ENCODE measurements around the gene SHISA8.

Gene SHISA8

GRCh38 chr22:41919357-41920224, 4.7 kb upstream of the SHISA8 start:
- no peaks in the 10 kb centered on the region for H3K9me3 ChIP-seq (ENCODE audit: control insufficient read depth, insufficient read depth, low read length)
- peak overlapping the region; percentile 69 for H3K4me3 ChIP-seq (ENCODE audit: low read depth, low read length)
- no peak overlapping the region for H3K9ac ChIP-seq (ENCODE audit: low read depth, low read length)
- H3K4me1 ChIP-seq (ENCODE audit: control insufficient read depth, insufficient read depth, low read length) = no peaks in the 10 kb centered on the region
- peaks cover 77% of the 10 kb centered on the region for H3K27me3 ChIP-seq (ENCODE audit: control insufficient read depth, insufficient read depth, low read length)
- H3K27ac ChIP-seq (ENCODE audit: low read depth, low read length) = no peak overlapping the region
- no peaks in the 10 kb centered on the region for H3K36me3 ChIP-seq (ENCODE audit: control insufficient read depth, insufficient read depth, low read length)

GRCh38 chr22:41917903-41918791, 3.3 kb upstream of the SHISA8 start:
- H3K27me3 ChIP-seq (ENCODE audit: control insufficient read depth, insufficient read depth, low read length) = peaks cover 84% of the 10 kb centered on the region
- H3K9me3 ChIP-seq (ENCODE audit: control insufficient read depth, insufficient read depth, low read length) = no peaks in the 10 kb centered on the region
- H3K4me3 ChIP-seq (ENCODE audit: low read depth, low read length) = no peak overlapping the region
- no peaks in the 10 kb centered on the region for H3K36me3 ChIP-seq (ENCODE audit: control insufficient read depth, insufficient read depth, low read length)
- H3K4me1 ChIP-seq (ENCODE audit: control insufficient read depth, insufficient read depth, low read length) = no peaks in the 10 kb centered on the region
- H3K27ac ChIP-seq (ENCODE audit: low read depth, low read length) = no peak overlapping the region
- no peak overlapping the region for H3K9ac ChIP-seq (ENCODE audit: low read depth, low read length)

GRCh38 chr22:41917375-41917902, 2.6 kb upstream of the SHISA8 start:
- Histone ChIP-seq H3K4me1 (ENCODE audit: control insufficient read depth, insufficient read depth, low read length) (no peaks in the 10 kb centered on the region), H3K9me3 (ENCODE audit: control insufficient read depth, insufficient read depth, low read length) (no peaks in the 10 kb centered on the region), H3K27ac (ENCODE audit: low read depth, low read length) (no peak overlapping the region), H3K27me3 (ENCODE audit: control insufficient read depth, insufficient read depth, low read length) (peaks cover 86% of the 10 kb centered on the region), H3K9ac (ENCODE audit: low read depth, low read length) (no peak overlapping the region), H3K4me3 (ENCODE audit: low read depth, low read length) (no peak overlapping the region), H3K36me3 (ENCODE audit: control insufficient read depth, insufficient read depth, low read length) (no peaks in the 10 kb centered on the region)

GRCh38 chr22:41916745-41917358, 2.0 kb upstream of the SHISA8 start:
- Histone ChIP-seq H3K36me3 (ENCODE audit: control insufficient read depth, insufficient read depth, low read length) (no peaks in the 10 kb centered on the region), H3K9ac (ENCODE audit: low read depth, low read length) (no peak overlapping the region), H3K27me3 (ENCODE audit: control insufficient read depth, insufficient read depth, low read length) (peaks cover 87% of the 10 kb centered on the region), H3K9me3 (ENCODE audit: control insufficient read depth, insufficient read depth, low read length) (no peaks in the 10 kb centered on the region), H3K4me1 (ENCODE audit: control insufficient read depth, insufficient read depth, low read length) (no peaks in the 10 kb centered on the region), H3K27ac (ENCODE audit: low read depth, low read length) (no peak overlapping the region), H3K4me3 (ENCODE audit: low read depth, low read length) (no peak overlapping the region)

GRCh38 chr22:41915786-41916493, 1.1 kb upstream of the SHISA8 start:
- peak overlapping the region; percentile 59 for H3K4me3 ChIP-seq (ENCODE audit: low read depth, low read length)
- no peaks in the 10 kb centered on the region for H3K9me3 ChIP-seq (ENCODE audit: control insufficient read depth, insufficient read depth, low read length)
- no peak overlapping the region for H3K27ac ChIP-seq (ENCODE audit: low read depth, low read length)
- no peaks in the 10 kb centered on the region for H3K4me1 ChIP-seq (ENCODE audit: control insufficient read depth, insufficient read depth, low read length)
- H3K27me3 ChIP-seq (ENCODE audit: control insufficient read depth, insufficient read depth, low read length) = peaks cover 94% of the 10 kb centered on the region
- no peaks in the 10 kb centered on the region for H3K36me3 ChIP-seq (ENCODE audit: control insufficient read depth, insufficient read depth, low read length)
- no peak overlapping the region for H3K9ac ChIP-seq (ENCODE audit: low read depth, low read length)

- no peak overlapping the region for H3K9ac ChIP-seq (ENCODE audit: low read depth, low read length)
- H3K27me3 ChIP-seq (ENCODE audit: control insufficient read depth, insufficient read depth, low read length) = peaks cover 100% of the 10 kb centered on the region
- H3K4me1 ChIP-seq (ENCODE audit: control insufficient read depth, insufficient read depth, low read length) = no peaks in the 10 kb centered on the region
- peak overlapping the region; percentile 59; the same call in 1 of the 2 replicates for H3K4me3 ChIP-seq (ENCODE audit: low read depth, low read length)
- H3K27ac ChIP-seq (ENCODE audit: low read depth, low read length) = no peak overlapping the region
- no peaks in the 10 kb centered on the region for H3K9me3 ChIP-seq (ENCODE audit: control insufficient read depth, insufficient read depth, low read length)
- H3K36me3 ChIP-seq (ENCODE audit: control insufficient read depth, insufficient read depth, low read length) = no peaks in the 10 kb centered on the region
Measured at GRCh38 chr22:41914611-41915034, 251 bp downstream of the SHISA8 start.

- Histone ChIP-seq H3K4me3 (ENCODE audit: low read depth, low read length) (peak overlapping the region; percentile 59; the same call in 1 of the 2 replicates), H3K27me3 (ENCODE audit: control insufficient read depth, insufficient read depth, low read length) (peaks cover 100% of the 10 kb centered on the region), H3K9me3 (ENCODE audit: control insufficient read depth, insufficient read depth, low read length) (no peaks in the 10 kb centered on the region), H3K4me1 (ENCODE audit: control insufficient read depth, insufficient read depth, low read length) (no peaks in the 10 kb centered on the region), H3K9ac (ENCODE audit: low read depth, low read length) (no peak overlapping the region), H3K36me3 (ENCODE audit: control insufficient read depth, insufficient read depth, low read length) (no peaks in the 10 kb centered on the region), H3K27ac (ENCODE audit: low read depth, low read length) (no peak overlapping the region)
Measured at GRCh38 chr22:41913842-41914534, 886 bp downstream of the SHISA8 start.

- no peak overlapping the region for H3K4me3 ChIP-seq (ENCODE audit: low read depth, low read length)
- H3K9me3 ChIP-seq (ENCODE audit: control insufficient read depth, insufficient read depth, low read length) = no peaks in the 10 kb centered on the region
- no peak overlapping the region for H3K9ac ChIP-seq (ENCODE audit: low read depth, low read length)
- no peaks in the 10 kb centered on the region for H3K36me3 ChIP-seq (ENCODE audit: control insufficient read depth, insufficient read depth, low read length)
- no peak overlapping the region for H3K27ac ChIP-seq (ENCODE audit: low read depth, low read length)
- H3K27me3 ChIP-seq (ENCODE audit: control insufficient read depth, insufficient read depth, low read length) = peaks cover 99% of the 10 kb centered on the region
- no peaks in the 10 kb centered on the region for H3K4me1 ChIP-seq (ENCODE audit: control insufficient read depth, insufficient read depth, low read length)
Measured at GRCh38 chr22:41913040-41913719, 1.7 kb downstream of the SHISA8 start.

- no peak overlapping the region for H3K27ac ChIP-seq (ENCODE audit: low read depth, low read length)
- H3K4me3 ChIP-seq (ENCODE audit: low read depth, low read length) = no peak overlapping the region
- H3K4me1 ChIP-seq (ENCODE audit: control insufficient read depth, insufficient read depth, low read length) = no peaks in the 10 kb centered on the region
- peaks cover 5% of the 10 kb centered on the region for H3K36me3 ChIP-seq (ENCODE audit: control insufficient read depth, insufficient read depth, low read length)
- peaks cover 95% of the 10 kb centered on the region for H3K27me3 ChIP-seq (ENCODE audit: control insufficient read depth, insufficient read depth, low read length)
- H3K9me3 ChIP-seq (ENCODE audit: control insufficient read depth, insufficient read depth, low read length) = no peaks in the 10 kb centered on the region
- H3K9ac ChIP-seq (ENCODE audit: low read depth, low read length) = no peak overlapping the region
Measured at GRCh38 chr22:41912338-41913039, 2.4 kb downstream of the SHISA8 start.

All from HUES48 (cell line).